ENCODE data around the gene RPS28.

The RPS28 gene

DNA sequence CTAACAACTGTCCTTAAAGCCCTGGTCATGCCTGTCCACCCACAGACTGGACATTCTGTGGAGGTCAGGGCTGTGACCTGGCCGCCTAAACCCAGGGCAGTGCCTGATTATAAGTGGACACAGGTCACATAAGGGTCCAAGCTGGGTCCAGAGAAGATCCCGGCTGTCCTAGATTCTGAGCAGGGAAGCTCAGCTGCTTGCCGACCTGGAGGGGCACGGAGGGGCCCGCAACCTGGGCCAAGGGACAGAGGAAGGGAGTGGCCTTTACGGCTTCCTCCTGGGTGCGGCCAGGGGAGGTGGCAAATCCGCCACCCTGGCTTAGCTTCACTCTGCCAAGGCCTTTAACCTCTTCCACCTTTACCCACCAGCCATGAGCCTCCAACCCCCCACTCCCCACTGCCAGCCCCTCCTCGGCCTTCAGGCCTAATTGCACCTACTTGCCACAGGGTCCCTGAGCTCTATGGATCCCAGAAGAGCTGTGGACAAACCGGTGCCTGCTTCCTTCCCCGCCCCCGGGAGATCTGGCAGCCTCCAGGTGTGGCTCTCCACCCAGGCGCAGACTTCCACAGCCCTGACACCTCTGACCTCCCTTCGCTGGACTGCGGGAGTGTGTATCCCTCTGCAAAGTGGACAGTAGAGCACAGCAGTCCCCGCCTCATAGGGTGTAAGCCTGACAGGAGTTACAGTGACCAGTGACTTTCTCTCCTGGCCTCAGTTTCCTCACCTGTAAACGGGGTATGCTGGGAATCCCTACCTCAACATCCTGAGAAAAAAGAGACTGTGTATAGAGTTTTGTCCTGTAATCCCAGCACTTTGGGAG is 14.9 kb upstream of the RPS28 start:
- ChIA-PET POLR2A (no interaction called here), CTCF (interaction anchor here (1.9 kb wide), 1 partner anchor 107 kb away, joined by 4 read pairs; the partner anchor contains the start of gene MARCHF2)
- no peak for DNase-seq (ENCODE audit: extremely low spot score)
- TF ChIP-seq, protein P1, sequence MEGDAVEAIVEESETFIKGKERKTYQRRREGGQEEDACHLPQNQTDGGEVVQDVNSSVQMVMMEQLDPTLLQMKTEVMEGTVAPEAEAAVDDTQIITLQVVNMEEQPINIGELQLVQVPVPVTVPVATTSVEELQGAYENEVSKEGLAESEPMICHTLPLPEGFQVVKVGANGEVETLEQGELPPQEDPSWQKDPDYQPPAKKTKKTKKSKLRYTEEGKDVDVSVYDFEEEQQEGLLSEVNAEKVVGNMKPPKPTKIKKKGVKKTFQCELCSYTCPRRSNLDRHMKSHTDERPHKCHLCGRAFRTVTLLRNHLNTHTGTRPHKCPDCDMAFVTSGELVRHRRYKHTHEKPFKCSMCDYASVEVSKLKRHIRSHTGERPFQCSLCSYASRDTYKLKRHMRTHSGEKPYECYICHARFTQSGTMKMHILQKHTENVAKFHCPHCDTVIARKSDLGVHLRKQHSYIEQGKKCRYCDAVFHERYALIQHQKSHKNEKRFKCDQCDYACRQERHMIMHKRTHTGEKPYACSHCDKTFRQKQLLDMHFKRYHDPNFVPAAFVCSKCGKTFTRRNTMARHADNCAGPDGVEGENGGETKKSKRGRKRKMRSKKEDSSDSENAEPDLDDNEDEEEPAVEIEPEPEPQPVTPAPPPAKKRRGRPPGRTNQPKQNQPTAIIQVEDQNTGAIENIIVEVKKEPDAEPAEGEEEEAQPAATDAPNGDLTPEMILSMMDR (IDR thresholded peaks at IDR 0.05; ENCODE audit: control extremely low read depth, extremely low read depth, low read depth, missing control alignments) = no peak

DNA sequence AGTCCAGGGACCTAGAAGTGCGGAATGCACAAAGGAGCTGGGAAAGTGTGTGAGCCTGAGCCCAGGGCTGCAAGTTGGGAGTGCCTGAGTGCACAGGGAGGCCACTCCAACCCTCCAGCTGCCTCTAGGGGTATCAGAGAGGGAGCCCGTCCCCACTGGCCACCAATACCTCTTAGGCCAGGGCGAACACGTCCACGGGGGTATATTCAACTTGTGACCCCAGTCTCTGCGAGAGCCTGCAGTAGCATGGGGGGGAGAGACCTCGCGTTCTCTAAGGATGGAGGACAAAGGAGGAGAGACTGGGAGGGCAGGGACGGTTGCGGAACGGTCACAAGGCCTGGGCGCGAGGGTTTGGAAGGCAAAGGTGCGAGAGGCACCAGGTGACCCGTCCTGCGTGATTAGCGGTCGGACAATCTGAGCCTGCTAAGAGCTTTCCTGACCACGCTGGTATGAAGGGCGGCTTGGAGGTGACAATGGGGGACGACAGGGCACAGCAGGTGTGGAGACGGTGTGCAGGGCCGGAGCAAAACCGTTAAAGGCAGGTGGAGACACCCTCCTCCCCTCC is 13.8 kb upstream of the RPS28 start:
- CTCF ChIA-PET = interaction anchor here (1.9 kb wide), 1 partner anchor 106 kb away, joined by 4 read pairs; the partner anchor contains the start of gene MARCHF2
- POLR2A ChIA-PET = interaction anchor here (0.7 kb wide), 1 partner anchor 16 kb away, joined by 3 read pairs; no protein-coding TSS in a partner anchor
- TF ChIP-seq, protein P1 (IDR thresholded peaks at IDR 0.05; ENCODE audit: control extremely low read depth, extremely low read depth, low read depth, missing control alignments) = no peak
- DNase-seq (ENCODE audit: extremely low spot score) = no peak

DNA sequence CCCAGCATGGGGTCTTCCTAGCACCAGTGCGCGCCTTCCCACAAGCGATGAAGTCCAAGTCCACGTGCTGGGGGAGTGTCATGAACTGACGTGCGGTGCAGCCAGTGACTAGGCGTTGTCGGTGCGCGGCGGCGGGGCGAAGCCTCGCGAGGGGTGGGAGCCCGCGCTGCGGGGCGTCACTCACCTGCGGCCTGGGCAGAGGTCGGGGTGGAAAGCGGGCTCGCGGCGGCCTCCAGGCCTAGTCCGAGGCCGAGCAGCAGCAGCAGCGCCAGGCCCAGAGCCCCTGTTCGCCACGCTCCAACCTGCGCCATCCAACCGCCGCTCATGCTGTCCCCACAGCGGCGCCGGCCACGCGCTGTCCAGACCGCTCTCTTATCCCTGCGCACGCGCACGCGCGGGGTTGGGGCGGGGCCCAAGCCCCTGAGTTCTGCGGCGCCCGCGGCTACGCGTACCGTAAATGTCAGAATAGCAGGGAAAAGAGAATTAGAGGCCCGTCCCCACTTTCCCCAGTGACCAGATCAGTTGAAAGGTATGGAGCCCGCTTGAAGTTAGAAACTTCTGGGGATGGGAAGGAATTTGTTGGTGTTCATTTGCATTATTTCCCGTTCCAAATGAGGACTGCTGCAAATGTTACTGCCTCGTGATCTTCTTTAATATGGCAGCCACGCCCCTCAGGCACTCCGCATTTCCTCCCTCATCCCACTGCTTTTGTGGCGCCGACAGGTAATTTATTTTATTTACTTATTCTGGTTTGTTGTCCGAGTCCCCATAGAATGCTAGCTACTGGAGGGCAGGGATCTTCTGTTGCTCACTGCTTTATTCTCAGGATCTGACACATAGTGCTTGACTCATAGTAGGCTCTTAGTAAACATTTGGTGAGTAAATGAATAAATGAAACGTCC is 13.1 kb upstream of the RPS28 start, which contains the start of gene CD320:
CD320 (minus strand) TSS at position 394 of the 902 bp plus-strand sequence; CDS start at position 326, 68 bp downstream.
- TF ChIP-seq, protein P1 (IDR thresholded peaks at IDR 0.05; ENCODE audit: control extremely low read depth, extremely low read depth, low read depth, missing control alignments) = no peak
- POLR2A ChIA-PET = interaction anchor here (0.7 kb wide), 1 partner anchor 15 kb away, joined by 3 read pairs; no protein-coding TSS in a partner anchor
- peak; percentile 94 for DNase-seq (ENCODE audit: extremely low spot score)
- CTCF ChIA-PET = interaction anchor here (1.9 kb wide), 1 partner anchor 106 kb away, joined by 4 read pairs; the partner anchor contains the start of gene MARCHF2

DNA sequence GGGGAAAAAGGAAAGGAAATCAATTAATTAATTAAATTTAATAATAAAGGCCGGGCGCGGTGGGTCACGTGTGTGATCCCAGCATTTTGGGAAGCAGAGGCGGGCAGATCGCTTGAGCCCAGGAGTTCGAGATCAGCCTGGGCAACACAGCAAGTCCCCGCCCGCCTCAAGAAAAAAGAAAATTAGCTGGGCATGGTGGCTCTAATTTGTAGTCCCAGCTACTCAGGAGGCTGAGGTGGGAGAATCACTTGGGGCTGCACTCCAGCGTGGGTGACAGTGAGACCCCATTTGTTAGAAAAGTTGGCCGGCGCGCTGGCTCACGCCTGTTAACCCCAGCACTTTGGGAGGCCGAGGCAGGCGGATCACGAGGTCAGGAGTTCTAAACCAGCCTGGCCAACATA is 12.4 kb upstream of the RPS28 start:
- ChIA-PET POLR2A (interaction anchor here (0.6 kb wide), 1 partner anchor 12 kb away, joined by 4 read pairs; the partner anchor contains the start of genes NDUFA7 and RPS28), CTCF (no interaction called here)
- TF ChIP-seq, protein P1 (IDR thresholded peaks at IDR 0.05; ENCODE audit: control extremely low read depth, extremely low read depth, low read depth, missing control alignments) = no peak
- no peak for DNase-seq (ENCODE audit: extremely low spot score)

DNA sequence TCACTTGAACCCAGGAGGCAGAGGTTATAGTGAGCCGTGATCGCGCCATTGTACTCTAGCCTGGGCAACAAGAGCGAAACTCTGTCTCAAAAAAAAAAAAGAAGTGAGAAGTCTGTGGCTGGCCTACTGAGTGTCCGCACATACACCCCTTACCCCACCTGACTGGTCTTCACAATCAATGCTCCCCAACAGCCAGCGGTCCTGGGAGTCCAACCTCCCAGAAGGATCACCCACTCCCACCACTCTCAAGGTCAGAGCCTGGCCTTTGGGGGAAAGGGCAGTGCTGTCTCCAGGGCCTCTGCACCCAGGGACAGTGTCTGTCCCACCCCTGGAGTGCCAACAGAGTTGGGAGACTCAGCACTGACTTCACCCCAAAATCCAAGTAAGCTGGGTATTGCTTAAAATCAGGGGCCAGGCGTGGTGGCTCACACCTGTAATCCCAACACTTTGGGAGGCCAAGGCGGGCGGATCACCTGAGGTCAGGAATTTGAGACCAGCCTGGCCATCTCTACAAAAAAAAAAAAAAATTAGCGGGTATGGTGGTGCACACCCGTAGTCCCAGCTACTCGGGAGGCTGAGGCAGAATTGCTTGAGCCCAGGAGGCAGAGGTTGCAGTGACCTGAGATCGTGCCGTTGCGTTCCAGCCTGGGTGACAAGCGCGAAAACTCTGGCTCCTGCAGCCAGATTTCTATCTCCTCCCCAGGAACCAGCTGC is 10.8 kb upstream of the RPS28 start:
- TF ChIP-seq, protein P1 (IDR thresholded peaks at IDR 0.05; ENCODE audit: control extremely low read depth, extremely low read depth, low read depth, missing control alignments) = no peak
- no peak for DNase-seq (ENCODE audit: extremely low spot score)
- CTCF ChIA-PET = interaction anchor here (1.1 to 2.4 kb wide), 4 partner anchors 8 to 49 kb away, joined by 3 to 7 read pairs (median 6); partner anchors contain the start of genes NDUFA7 and RPS28
- POLR2A ChIA-PET = interaction anchor here (0.6 kb wide), 1 partner anchor 10 kb away, joined by 3 read pairs; no protein-coding TSS in a partner anchor

Measured in GM10248 (cell line).